Fibroblast of lung (primary cell): ENCODE data around the gene FLRT2. TPM values are rescaled to one million over a fixed set of nuclear protein-coding genes. Genes with fewer than 3 reads are reported as not detected.

Experiments
- DNase-seq, 2 donors: peaks; one replicate each; pipeline versions ENCODE4 v3.0.0 to v3.0.0-alpha.2; 2010; ENCODE audit warnings: low read depth in 2 of 2
- H2AFZ ChIP-seq: 2 replicates; pipeline ENCODE4 v1.5.1; 2012; ENCODE audit warnings: low read length, control low read depth, inconsistent platforms
- H3K27ac ChIP-seq: 2 replicates; pipeline ENCODE4 v1.5.1; 2011; ENCODE audit warnings: low read length, control low read depth; ENCODE audit not compliant: insufficient read depth
- H3K27me3 ChIP-seq: 2 replicates; pipeline ENCODE4 v1.5.1; 2011; ENCODE audit warnings: mild to moderate bottlenecking, low read length; ENCODE audit not compliant: control insufficient read depth, insufficient read depth
- H3K36me3 ChIP-seq: 2 replicates; pipeline ENCODE4 v1.5.1; 2011; ENCODE audit warnings: low read length; ENCODE audit not compliant: control insufficient read depth, insufficient read depth
- H3K4me1 ChIP-seq: 2 replicates; pipeline ENCODE4 v1.5.1; 2011; ENCODE audit warnings: low read length; ENCODE audit not compliant: control insufficient read depth, insufficient read depth; ENCODE audit errors: extremely low read depth
- H3K4me2 ChIP-seq: 2 replicates; pipeline ENCODE4 v1.5.1; 2011; ENCODE audit warnings: low read length, control low read depth; ENCODE audit not compliant: insufficient read depth; ENCODE audit errors: extremely low read depth
- H3K4me3 ChIP-seq, 4 experiments: fragments of 200-600 bp in 1 of 4; sonication (generic) in 1 of 4; replicated peaks in 1 of 4; 2 replicates each; pipeline ENCODE4 v1.5.1; 2011 to 2016; ENCODE audit warnings: low read length in 4 of 4, low read depth in 3 of 4, mild to moderate bottlenecking in 3 of 4, control low read depth in 2 of 4, inconsistent platforms in 1 of 4, mixed read lengths in 1 of 4; ENCODE audit not compliant: insufficient read depth in 1 of 4; ENCODE audit errors: control extremely low read depth in 1 of 4
- H3K79me2 ChIP-seq: 2 replicates; pipeline ENCODE4 v1.5.1; 2012; ENCODE audit warnings: mild to moderate bottlenecking, low read length, inconsistent platforms; ENCODE audit not compliant: control insufficient read depth, insufficient read depth
- H3K9ac ChIP-seq: 2 replicates; pipeline ENCODE4 v1.5.1; 2011; ENCODE audit warnings: mild to moderate bottlenecking, low read length, control low read depth; ENCODE audit not compliant: insufficient read depth
- H3K9me3 ChIP-seq: 2 replicates; pipeline ENCODE4 v1.5.1; 2012; ENCODE audit warnings: low read depth, low read length; ENCODE audit not compliant: control insufficient read depth, insufficient read depth
- H4K20me1 ChIP-seq: 2 replicates; pipeline ENCODE4 v1.5.1; 2011; ENCODE audit warnings: low read length; ENCODE audit not compliant: control insufficient read depth, insufficient read depth; ENCODE audit errors: extremely low read depth
- CTCF ChIP-seq, 2 donors: IDR thresholded peaks in 1 of 2; conservative IDR thresholded peaks in 1 of 2; 1 replicate in 1 of 2; 2 replicates in 1 of 2; pipeline ENCODE4 v1.5.1; 2011 to 2012; ENCODE audit warnings: low read length in 2 of 2, control low read depth in 1 of 2, inconsistent platforms in 1 of 2, low read depth in 1 of 2, mild to moderate bottlenecking in 1 of 2
- EZH2 ChIP-seq: IDR thresholded peaks from 2 replicates; pipeline ENCODE4 v1.5.1; 2012; ENCODE audit warnings: low read length, control low read depth, mild to moderate bottlenecking; ENCODE audit errors: missing control alignments
- polyA plus RNA-seq, 2 donors: library from polyadenylated mRNA; depleted of rRNA in 1 of 2; stranded (reverse) in 1 of 2; unstranded in 1 of 2; fragments of >200 nt; gene quantifications; 2 replicates each; pipeline ENCODE4 v1.2.1, GENCODE V29; 2011 to 2012; ENCODE audit warnings: missing spikeins in 1 of 2
- total RNA-seq: library from RNA; depleted of rRNA; stranded (reverse); fragments of >200 nt; gene quantifications from 2 replicates; pipeline ENCODE4 v1.2.1, GENCODE V29; 2014

Gene FLRT2
- total and polyA plus RNA-seq, 2 donors (not counting 1 experiment from before 2014, with no cell fraction given), result 4.6 to 14.5 TPM

- peak in 1 of 2 donors; percentile 81 for DNase-seq
- H3K79me2 ChIP-seq, result no peaks in the 10 kb centered on the region
Measured at GRCh38 chr14:85590784-85591183, 60.8 kb downstream of the FLRT2 start.

GRCh38 chr14:85594217-85594616 lies 64.3 kb downstream of the FLRT2 start:
- Histone ChIP-seq H3K27ac (no peak overlapping the region), H2AFZ (no peak overlapping the region), H3K36me3 (no peaks in the 10 kb centered on the region), H3K4me2 (no peak overlapping the region), H3K27me3 (no peaks in the 10 kb centered on the region), H3K9me3 (no peaks in the 10 kb centered on the region), H3K9ac (no peak overlapping the region), H3K4me3 (no peak overlapping the region), H3K79me2 (no peaks in the 10 kb centered on the region), H3K4me1 (no peaks in the 10 kb centered on the region), H4K20me1 (no peaks in the 10 kb centered on the region)
- TF ChIP-seq EZH2 (no peak), CTCF (conservative IDR thresholded peaks at IDR 0.05 in 1 of 2, IDR thresholded peaks at IDR 0.05 in 1 of 2; ENCODE audit: low read depth in 1 of 2, low read length in 2 of 2) (no peak)
- no peak for DNase-seq

More at GRCh38 chr14:85590784-85591183, 60.8 kb downstream of the FLRT2 start:
- no peaks in the 10 kb centered on the region for H3K9me3 ChIP-seq
- no peak overlapping the region for H3K27ac ChIP-seq
- H3K27me3 ChIP-seq, result no peaks in the 10 kb centered on the region
- no peak overlapping the region for H3K4me3 ChIP-seq
- H2AFZ ChIP-seq, result no peak overlapping the region
- no peak overlapping the region for H3K9ac ChIP-seq
- TF ChIP-seq EZH2 (no peak), CTCF (conservative IDR thresholded peaks at IDR 0.05 in 1 of 2, IDR thresholded peaks at IDR 0.05 in 1 of 2; ENCODE audit: low read depth in 1 of 2, low read length in 2 of 2) (no peak)
- no peaks in the 10 kb centered on the region for H3K36me3 ChIP-seq
- H3K4me2 ChIP-seq, result no peak overlapping the region
- no peaks in the 10 kb centered on the region for H3K4me1 ChIP-seq
- no peaks in the 10 kb centered on the region for H4K20me1 ChIP-seq

GRCh38 chr14:85595981-85596380 lies 66.0 kb downstream of the FLRT2 start:
- Histone ChIP-seq H3K4me2 (no peak overlapping the region), H2AFZ (no peak overlapping the region), H3K79me2 (no peaks in the 10 kb centered on the region), H3K36me3 (no peaks in the 10 kb centered on the region), H3K27ac (no peak overlapping the region), H3K27me3 (no peaks in the 10 kb centered on the region), H3K9ac (no peak overlapping the region), H3K4me1 (no peaks in the 10 kb centered on the region), H3K9me3 (no peaks in the 10 kb centered on the region), H4K20me1 (no peaks in the 10 kb centered on the region), H3K4me3 (no peak overlapping the region)
- TF ChIP-seq CTCF (conservative IDR thresholded peaks at IDR 0.05 in 1 of 2, IDR thresholded peaks at IDR 0.05 in 1 of 2; ENCODE audit: low read depth in 1 of 2, low read length in 2 of 2), result no peak
- no peak for TF ChIP-seq EZH2
- no peak for DNase-seq
